Panc1 (cell line): ENCODE measurements around the gene RELT. TPM values are rescaled to one million over a fixed set of nuclear protein-coding genes. Genes with fewer than 3 reads are reported as not detected.

Source experiments
- ATAC-seq: fragments of 200-7000 bp; cut with Tn5 transposase; 2 replicates; pipeline ENCODE4 v1.9.1; 2020; ENCODE audit warnings: mild to moderate bottlenecking, moderate library complexity
- BruUV-seq: library from RNA; stranded (reverse); fragments of 400-500 nt; replicated peaks from 2 replicates; lab custom pipeline; 2021; lab: Mats Ljungman, UMichigan
- CTCF ChIA-PET: fragments of 300-600 bp; sonication (Branson Sonifier 250); formaldehyde crosslinking; loops from one replicate; lab custom pipeline; 2022; ENCODE audit warnings: antibody characterized with exemption; lab: Charles Lee
- POLR2A ChIA-PET: fragments of 300-600 bp; sonication (Branson Sonifier 250); formaldehyde crosslinking; loops from one replicate; lab custom pipeline; 2022; ENCODE audit warnings: antibody characterized with exemption; lab: Charles Lee
- DNase-seq: peaks from one replicate; pipeline ENCODE4 v3.0.0-alpha.2; 2010; ENCODE audit warnings: low read depth, low spot score
- H3K27ac ChIP-seq: 2 replicates; pipeline ENCODE4 v1.5.1; 2011; ENCODE audit warnings: mild to moderate bottlenecking, low read length, inconsistent platforms
- H3K27me3 ChIP-seq: fragments of 200-500 bp; sonication (Bioruptor generic); 2 replicates; pipeline ENCODE4 v1.6.0; 2014; ENCODE audit warnings: low read length, inconsistent platforms; ENCODE audit not compliant: control insufficient read depth, insufficient read depth
- H3K36me3 ChIP-seq: fragments of 200-500 bp; sonication (Bioruptor generic); 2 replicates; pipeline ENCODE4 v1.5.1; 2014; ENCODE audit warnings: inconsistent platforms, mild to moderate bottlenecking, low read length, moderate library complexity; ENCODE audit not compliant: control insufficient read depth, insufficient read depth
- H3K4me1 ChIP-seq: 2 replicates; pipeline ENCODE4 v1.5.1; 2011; ENCODE audit warnings: inconsistent platforms, mild to moderate bottlenecking, low read length, moderate library complexity; ENCODE audit not compliant: control insufficient read depth, insufficient read depth
- H3K4me3 ChIP-seq, 2 experiments: 2 replicates each; pipeline ENCODE4 v1.5.1; 2011 to 2012; ENCODE audit warnings: low read depth in 2 of 2, low read length in 2 of 2, mild to moderate bottlenecking in 2 of 2, inconsistent platforms in 1 of 2, moderate library complexity in 1 of 2
- H3K9me3 ChIP-seq: fragments of 200-500 bp; sonication (Bioruptor generic); 2 replicates; pipeline ENCODE4 v1.5.1; 2014; ENCODE audit warnings: low read depth, mild to moderate bottlenecking, inconsistent platforms, low read length, moderate library complexity; ENCODE audit not compliant: control insufficient read depth, insufficient read depth
- CTCF ChIP-seq: fragments of 450-650 bp; IDR thresholded peaks from 2 replicates; pipeline ENCODE4 v1.5.1; 2017; ENCODE audit warnings: mild to moderate bottlenecking
- POLR2AphosphoS5 ChIP-seq: IDR thresholded peaks from 2 replicates; pipeline ENCODE4 v1.6.1; 2012; ENCODE audit warnings: mild to moderate bottlenecking, low read depth, low read length, moderate library complexity
- REST ChIP-seq, 2 experiments: IDR thresholded peaks; 2 replicates each; pipeline ENCODE4 v1.6.1; 2011 to 2012; ENCODE audit warnings: low read depth in 2 of 2, control low read depth in 1 of 2, low read length in 1 of 2, mild to moderate bottlenecking in 1 of 2, moderate library complexity in 1 of 2; ENCODE audit not compliant: insufficient read depth in 1 of 2
- SIN3A ChIP-seq: IDR thresholded peaks from 2 replicates; pipeline ENCODE4 v1.6.1; 2012; ENCODE audit warnings: low read depth, mild to moderate bottlenecking, low read length, moderate library complexity, borderline replicate concordance; ENCODE audit not compliant: insufficient read depth
- TCF7L2 ChIP-seq: IDR thresholded peaks from 2 replicates; pipeline ENCODE4 v1.6.1; 2011; ENCODE audit warnings: mild to moderate bottlenecking, low read depth, low read length, inconsistent platforms
- in situ Hi-C: cut with HindIII; loops from 2 replicates; pipeline ENCODE4 v1.10.0; 2016; ENCODE audit warnings: low sequenced_read_pairs, low pct_unique_long_range_greater_than_20kb
- intact Hi-C: fragments of 100-400 bp; cut with micrococcal nuclease; formaldehyde crosslinking; loops from one replicate; pipeline ENCODE4 v1.10.0; 2022; ENCODE audit not compliant: unreplicated experiment
- total RNA-seq: library from RNA; stranded (reverse); gene quantifications from one replicate; pipeline ENCODE4 v1.2.1, GENCODE V29; 2021; ENCODE audit not compliant: unreplicated experiment

The RELT gene
- total RNA-seq, 1 experiment from 2014 or later, result 11.3 TPM

GRCh38 chr11:73390601-73391565, 14.7 kb downstream of the RELT start:
- no peak for TF ChIP-seq REST (IDR thresholded peaks at IDR 0.05; ENCODE audit: insufficient read depth in 1 of 2, low read depth in 2 of 2, low read length in 1 of 2)
- TF ChIP-seq SIN3A, result no peak
- no peak for TF ChIP-seq CTCF
- TF ChIP-seq POLR2AphosphoS5, result no peak
- no peak for TF ChIP-seq TCF7L2
- DNase-seq (no peak), ATAC-seq (no peak)
- POLR2A ChIA-PET, result no interaction called here
- no peaks in the 10 kb centered on the region for H3K27me3 ChIP-seq
- H3K4me1 ChIP-seq, result peaks cover 8% of the 10 kb centered on the region
- CTCF ChIA-PET, result no interaction called here
- H3K27ac ChIP-seq, result no peak overlapping the region
- no TSS peak for BruUV-seq
- intact Hi-C loops, result loop anchor here (10.0 kb wide), 1 partner anchor 86 kb away; the partner anchor contains the start of gene ARHGEF17
- no peaks in the 10 kb centered on the region for H3K9me3 ChIP-seq
- in situ Hi-C loops, result no loop called here
- H3K36me3 ChIP-seq, result no peaks in the 10 kb centered on the region
- no peak overlapping the region for H3K4me3 ChIP-seq

DNA sequence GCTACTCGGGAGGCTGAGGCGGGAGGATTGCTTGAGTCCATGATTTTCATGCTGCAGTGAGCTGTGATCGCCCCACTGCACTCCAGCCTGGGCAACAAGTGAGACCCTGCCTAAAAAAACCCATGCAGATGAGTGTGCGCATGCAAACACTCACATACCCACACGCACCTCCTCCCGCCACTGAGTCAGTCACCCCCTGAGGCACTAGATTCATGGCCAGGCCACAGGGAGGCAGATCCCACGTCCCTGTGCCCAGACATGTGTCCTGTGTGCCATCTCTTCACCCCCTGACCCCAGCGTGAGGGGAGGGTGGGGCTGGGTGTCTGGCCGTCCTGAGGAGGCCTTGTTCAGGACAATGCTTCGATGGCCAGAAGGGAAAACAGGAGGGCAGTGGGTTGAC, 15.5 kb downstream of the RELT start:
- Histone ChIP-seq H3K9me3 (no peaks in the 10 kb centered on the region), H3K36me3 (no peaks in the 10 kb centered on the region), H3K27ac (no peak overlapping the region), H3K4me1 (peaks cover 7% of the 10 kb centered on the region; the same call in 1 of the 2 replicates), H3K27me3 (no peaks in the 10 kb centered on the region), H3K4me3 (no peak overlapping the region)
- intact Hi-C loops (loop anchor here (10.0 kb wide), 1 partner anchor 87 kb away; the partner anchor contains the start of gene ARHGEF17), in situ Hi-C loops (no loop called here)
- TF ChIP-seq POLR2AphosphoS5 (no peak), CTCF (no peak), SIN3A (no peak), REST (IDR thresholded peaks at IDR 0.05; ENCODE audit: insufficient read depth in 1 of 2, low read depth in 2 of 2, low read length in 1 of 2) (no peak), TCF7L2 (no peak)
- CTCF ChIA-PET, result no interaction called here
- DNase-seq (no peak), ATAC-seq (no peak)
- no TSS peak for BruUV-seq
- POLR2A ChIA-PET, result no interaction called here
